G401.6 (cell line): ENCODE measurements around the gene ETV1.

Experiments
- FAIRE-seq: peaks from 2 replicates; lab custom pipeline; 2012; peaks lifted over from hg19 to GRCh38; lab: Jason Lieb, UNC

Gene ETV1

GRCh38 chr7:13986208-13986607 lies 3.3 kb downstream of the ETV1 start:
- FAIRE-seq = no peak

- peak; percentile 28 for FAIRE-seq
Measured at GRCh38 chr7:13984831-13985685, 4.4 kb downstream of the ETV1 start.

- no peak for FAIRE-seq
Measured at GRCh38 chr7:13984061-13984460, 5.4 kb downstream of the ETV1 start.

- FAIRE-seq = peak; percentile 59
Measured at GRCh38 chr7:13982940-13983677, 6.4 kb downstream of the ETV1 start.

GRCh38 chr7:13981070-13981469 lies 8.4 kb downstream of the ETV1 start:
- FAIRE-seq = no peak

GRCh38 chr7:13980474-13980873 lies 9.0 kb downstream of the ETV1 start:
- no peak for FAIRE-seq

- peak; percentile 40 for FAIRE-seq
Measured at GRCh38 chr7:13979671-13980435, 9.6 kb downstream of the ETV1 start.

GRCh38 chr7:13976594-13976993 lies 12.9 kb downstream of the ETV1 start:
- no peak for FAIRE-seq

- FAIRE-seq = no peak
Measured at GRCh38 chr7:13965077-13965476, 24.4 kb downstream of the ETV1 start.

- no peak for FAIRE-seq
Measured at GRCh38 chr7:13963925-13964324, 25.5 kb downstream of the ETV1 start.

- FAIRE-seq = no peak
Measured at GRCh38 chr7:13955494-13955893, 34.0 kb downstream of the ETV1 start.

GRCh38 chr7:13953368-13953767 lies 36.1 kb downstream of the ETV1 start:
- FAIRE-seq = no peak

- no peak for FAIRE-seq
Measured at GRCh38 chr7:13952921-13953320, 36.5 kb downstream of the ETV1 start.

- FAIRE-seq = no peak
Measured at GRCh38 chr7:13949939-13950338, 39.5 kb downstream of the ETV1 start.

- no peak for FAIRE-seq
Measured at GRCh38 chr7:13949445-13949844, 40.0 kb downstream of the ETV1 start.

GRCh38 chr7:13948019-13948801 lies 41.3 kb downstream of the ETV1 start:
- FAIRE-seq = no peak

GRCh38 chr7:13947535-13947934 lies 41.9 kb downstream of the ETV1 start:
- FAIRE-seq = no peak

GRCh38 chr7:13946181-13946580 lies 43.3 kb downstream of the ETV1 start:
- FAIRE-seq = no peak

- FAIRE-seq = no peak
Measured at GRCh38 chr7:13945670-13946069, 43.8 kb downstream of the ETV1 start.

- no peak for FAIRE-seq
Measured at GRCh38 chr7:13933536-13933935, 55.9 kb downstream of the ETV1 start.

GRCh38 chr7:13933091-13933490 lies 56.4 kb downstream of the ETV1 start:
- FAIRE-seq = no peak

- FAIRE-seq = no peak
Measured at GRCh38 chr7:13932131-13932530, 57.3 kb downstream of the ETV1 start.
